Mesenchymal stem cell (in vitro differentiated cells and primary cell): Measurements from ENCODE around the gene ARAF.
A peak's percentile ranks its signal among the peaks of the same experiment; 100 is the strongest.

ENCODE experiments used
- DNase-seq: peaks from one replicate; pipeline ENCODE4 v3.0.0-alpha.2; 2013
- H2AFZ ChIP-seq: one replicate; pipeline ENCODE4 v1.6.1; 2013; ENCODE audit warnings: low read depth, mild to moderate bottlenecking, control low read depth, inconsistent platforms, low read length, moderate library complexity
- H2AK5ac ChIP-seq: 2 replicates; pipeline ENCODE4 v1.6.1; 2013; ENCODE audit warnings: low read length, moderate library complexity, mild to moderate bottlenecking, inconsistent platforms; ENCODE audit not compliant: severe bottlenecking
- H2BK120ac ChIP-seq: one replicate; pipeline ENCODE4 v1.6.1; 2013; ENCODE audit warnings: low read depth, mild to moderate bottlenecking, inconsistent platforms, low read length, moderate library complexity
- H2BK12ac ChIP-seq, 2 experiments: one replicate each; pipeline ENCODE4 v1.6.1; 2013; ENCODE audit warnings: inconsistent platforms in 2 of 2, low read length in 2 of 2, mild to moderate bottlenecking in 2 of 2, moderate library complexity in 2 of 2, control low read depth in 1 of 2
- H2BK15ac ChIP-seq: one replicate; pipeline ENCODE4 v1.6.1; 2013; ENCODE audit warnings: mild to moderate bottlenecking, low read depth, inconsistent platforms; ENCODE audit not compliant: poor library complexity, severe bottlenecking
- H2BK5ac ChIP-seq: 2 replicates; pipeline ENCODE4 v1.6.1; 2013; ENCODE audit warnings: low read depth, mild to moderate bottlenecking, low read length, control low read depth, inconsistent platforms; ENCODE audit not compliant: poor library complexity, severe bottlenecking
- H3K14ac ChIP-seq, 2 experiments: one replicate each; pipeline ENCODE4 v1.6.1; 2013; ENCODE audit warnings: inconsistent platforms in 2 of 2, low read length in 2 of 2, control low read depth in 1 of 2, mild to moderate bottlenecking in 1 of 2, moderate library complexity in 1 of 2
- H3K18ac ChIP-seq, 2 experiments: one replicate each; pipeline ENCODE4 v1.6.1; 2013; ENCODE audit warnings: inconsistent platforms in 2 of 2, low read length in 2 of 2, control low read depth in 1 of 2, low read depth in 1 of 2, mild to moderate bottlenecking in 1 of 2
- H3K23ac ChIP-seq, 2 experiments: one replicate each; pipeline ENCODE4 v1.6.1; 2013; ENCODE audit warnings: inconsistent platforms in 2 of 2, low read length in 2 of 2, mild to moderate bottlenecking in 2 of 2, moderate library complexity in 2 of 2, control low read depth in 1 of 2
- H3K27ac ChIP-seq: 2 replicates; pipeline ENCODE4 v1.5.1; 2013; ENCODE audit warnings: mild to moderate bottlenecking, moderate library complexity, low read length, control low read depth, inconsistent platforms; ENCODE audit not compliant: poor library complexity, severe bottlenecking
- H3K27me3 ChIP-seq, 2 experiments: 2 replicates each; pipeline versions ENCODE4 v1.6.1 to v1.7.0; 2013; ENCODE audit warnings: low read length in 2 of 2, mild to moderate bottlenecking in 2 of 2, moderate library complexity in 2 of 2, control low read depth in 1 of 2, inconsistent platforms in 1 of 2; ENCODE audit not compliant: control insufficient read depth in 1 of 2, insufficient read depth in 1 of 2
- H3K36me3 ChIP-seq, 2 experiments: 2 replicates each; pipeline versions ENCODE4 v1.6.1 to v1.7.0; 2013; ENCODE audit warnings: low read length in 2 of 2, control low read depth in 1 of 2, inconsistent platforms in 1 of 2, low read depth in 1 of 2, mild to moderate bottlenecking in 1 of 2; ENCODE audit not compliant: insufficient read depth in 2 of 2, control insufficient read depth in 1 of 2
- H3K4ac ChIP-seq, 2 experiments: one replicate each; pipeline ENCODE4 v1.6.1; 2013; ENCODE audit warnings: inconsistent platforms in 2 of 2, low read length in 2 of 2, mild to moderate bottlenecking in 2 of 2, moderate library complexity in 2 of 2, control low read depth in 1 of 2, low read depth in 1 of 2
- H3K4me1 ChIP-seq: 2 replicates; pipeline ENCODE4 v1.6.1; 2013; ENCODE audit warnings: low read depth, low read length, control low read depth; ENCODE audit not compliant: control insufficient read depth, insufficient read depth
- H3K4me2 ChIP-seq: 2 replicates; pipeline ENCODE4 v1.6.1; 2013; ENCODE audit warnings: low read length, mild to moderate bottlenecking, inconsistent platforms; ENCODE audit not compliant: poor library complexity, severe bottlenecking
- H3K4me3 ChIP-seq, 2 experiments: 2 replicates each; pipeline versions ENCODE4 v1.5.1 to v1.7.0; 2013; ENCODE audit warnings: low read length in 2 of 2, mild to moderate bottlenecking in 2 of 2, control low read depth in 1 of 2, low read depth in 1 of 2; ENCODE audit not compliant: insufficient read depth in 1 of 2
- H3K79me1 ChIP-seq: replicated peaks from 2 replicates; pipeline ENCODE4 v1.6.1; 2013; ENCODE audit warnings: mild to moderate bottlenecking, control low read depth, low read length, inconsistent platforms; ENCODE audit not compliant: poor library complexity, severe bottlenecking
- H3K9ac ChIP-seq: 2 replicates; pipeline ENCODE4 v1.7.0; 2013; ENCODE audit warnings: mild to moderate bottlenecking, low read length, moderate library complexity
- H3K9me3 ChIP-seq: 2 replicates; pipeline ENCODE4 v1.7.0; 2013; ENCODE audit warnings: mild to moderate bottlenecking, low read length; ENCODE audit not compliant: control insufficient read depth
- H4K8ac ChIP-seq: one replicate; pipeline ENCODE4 v1.6.1; 2013; ENCODE audit warnings: inconsistent platforms, mild to moderate bottlenecking, low read length, moderate library complexity
- H4K91ac ChIP-seq: one replicate; pipeline ENCODE4 v1.6.1; 2013; ENCODE audit warnings: mild to moderate bottlenecking, low read length, inconsistent platforms
- WGBS: methylation state at CpG from one replicate; pipeline ENCODE4 v1.1.7; 2013; ENCODE audit warnings: mixed read lengths; 5-methylcytosine and 5-hydroxymethylcytosine counted together

ARAF gene

GRCh38 chrX:47577901-47578300 is 16.9 kb downstream of the ARAF start:
- H3K4me3 ChIP-seq: no peak overlapping the region
- peak overlapping the region; percentile 55 for H4K8ac ChIP-seq
- peaks cover 2% of the 10 kb centered on the region for H3K9me3 ChIP-seq
- H2BK120ac ChIP-seq: no peak overlapping the region
- H2AK5ac ChIP-seq: no peak overlapping the region
- H3K79me1 ChIP-seq: peaks cover 1% of the 10 kb centered on the region
- WGBS: 90% methylated on average over 3 of the region's 3 CpGs
- no peak overlapping the region for H2AFZ ChIP-seq
- peaks cover 20% of the 10 kb centered on the region for H3K4me1 ChIP-seq
- H3K4me2 ChIP-seq: no peak overlapping the region
- H3K9ac ChIP-seq: no peak overlapping the region
- H3K23ac ChIP-seq: no peak overlapping the region
- no peaks in the 10 kb centered on the region for H3K36me3 ChIP-seq
- peak overlapping the region; percentile 18 for H4K91ac ChIP-seq
- no peak for DNase-seq
- no peak overlapping the region for H3K14ac ChIP-seq
- H3K4ac ChIP-seq: peak overlapping the region in 1 of 2 experiments; percentile 41
- H3K18ac ChIP-seq: peak overlapping the region in 1 of 2 experiments; percentile 37
- no peak overlapping the region for H2BK15ac ChIP-seq
- no peak overlapping the region for H2BK5ac ChIP-seq
- peak overlapping the region; percentile 41 to 45 for H2BK12ac ChIP-seq
- no peaks in the 10 kb centered on the region for H3K27me3 ChIP-seq
- no peak overlapping the region for H3K27ac ChIP-seq

DNA sequence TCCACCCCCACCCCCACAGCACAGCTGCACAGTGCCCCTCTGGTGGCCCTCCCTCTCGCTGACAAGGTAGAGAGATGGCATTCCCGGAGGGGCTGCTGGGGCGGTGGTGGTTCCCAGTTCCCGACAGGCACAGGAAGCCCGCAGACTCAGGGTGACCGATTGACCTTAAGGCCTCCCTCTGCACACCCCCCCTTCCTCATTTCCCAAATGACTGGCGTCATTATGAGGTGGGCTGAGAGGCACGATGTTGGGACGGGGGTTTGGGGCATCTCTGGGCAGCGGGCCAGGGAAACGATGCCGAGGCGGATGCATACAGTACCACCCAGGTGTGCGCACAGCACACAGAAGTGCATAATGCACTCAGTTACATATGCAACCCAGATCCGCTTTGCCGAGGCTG is 17.7 kb downstream of the ARAF start:
- no peak overlapping the region for H2AK5ac ChIP-seq
- H3K27me3 ChIP-seq: no peaks in the 10 kb centered on the region
- no peak overlapping the region for H3K4me3 ChIP-seq
- peaks cover 19% of the 10 kb centered on the region for H3K4me1 ChIP-seq
- no peak overlapping the region for H2BK15ac ChIP-seq
- 83% methylated on average over 11 of the region's 16 CpGs for WGBS
- no peaks in the 10 kb centered on the region for H3K36me3 ChIP-seq
- peak overlapping the region in 1 of 2 experiments; percentile 15 for H3K4ac ChIP-seq
- peaks cover 2% of the 10 kb centered on the region for H3K9me3 ChIP-seq
- H3K14ac ChIP-seq: peak overlapping the region in 1 of 2 experiments; percentile 41
- no peak overlapping the region for H4K8ac ChIP-seq
- H3K9ac ChIP-seq: no peak overlapping the region
- H3K27ac ChIP-seq: no peak overlapping the region
- H2AFZ ChIP-seq: no peak overlapping the region
- H3K18ac ChIP-seq: peak overlapping the region in 1 of 2 experiments; percentile 48
- peaks cover 1% of the 10 kb centered on the region for H3K79me1 ChIP-seq
- peak overlapping the region in 1 of 2 experiments; percentile 72 for H2BK12ac ChIP-seq
- H4K91ac ChIP-seq: peak overlapping the region; percentile 66
- no peak for DNase-seq
- no peak overlapping the region for H3K4me2 ChIP-seq
- no peak overlapping the region for H3K23ac ChIP-seq
- no peak overlapping the region for H2BK5ac ChIP-seq
- no peak overlapping the region for H2BK120ac ChIP-seq

- 9% methylated on average over 8 of the region's 9 CpGs for WGBS
- Histone ChIP-seq H2AFZ (no peak overlapping the region), H3K23ac (no peak overlapping the region), H3K9me3 (peaks cover 2% of the 10 kb centered on the region), H3K14ac (no peak overlapping the region), H2BK12ac (no peak overlapping the region), H4K8ac (no peak overlapping the region), H3K4me2 (no peak overlapping the region), H3K27ac (no peak overlapping the region), H4K91ac (no peak overlapping the region), H3K4ac (peak overlapping the region; percentile 37 to 81), H3K4me3 (no peak overlapping the region), H2BK120ac (peak overlapping the region; percentile 49), H3K4me1 (peaks cover 19% of the 10 kb centered on the region), H3K18ac (peak overlapping the region in 1 of 2 experiments; percentile 48), H2AK5ac (no peak overlapping the region), H2BK15ac (no peak overlapping the region), H3K9ac (peak overlapping the region; percentile 45), H3K36me3 (peaks cover 0 to 3% of the 10 kb centered on the region in 2 experiments), H2BK5ac (no peak overlapping the region), H3K79me1 (peaks cover under 1% of the 10 kb centered on the region), H3K27me3 (no peaks in the 10 kb centered on the region)
- DNase-seq: peak; percentile 91
Observed at GRCh38 chrX:47579537-47579936, 18.5 kb downstream of the ARAF start.

GRCh38 chrX:47581731-47582647 is 21.0 kb downstream of the ARAF start, which contains the start of gene TIMP1:
Gene TIMP1, plus strand, starts transcription at chrX:47582436. Its CDS starts 980 bp downstream, at chrX:47583416.
- Histone ChIP-seq H2BK5ac (no peak within 1 kb of the TSS), H3K23ac (no peak within 1 kb of the TSS), H4K8ac (peak within 1 kb of the TSS; percentile 89), H2BK15ac (no peak within 1 kb of the TSS), H3K4me2 (peak within 1 kb of the TSS; percentile 61), H4K91ac (peak within 1 kb of the TSS; percentile 98), H3K27me3 (peaks cover 0 to 7% of the 10 kb centered on the region in 2 experiments), H3K36me3 (peaks cover 19 to 24% of the 10 kb centered on the region in 2 experiments), H3K9ac (peak within 1 kb of the TSS; percentile 91), H2BK120ac (peak within 1 kb of the TSS; percentile 79), H2AK5ac (peak within 1 kb of the TSS; percentile 33), H3K18ac (peak within 1 kb of the TSS; percentile 86 to 97), H3K14ac (peak within 1 kb of the TSS in 1 of 2 experiments; percentile 96), H3K27ac (peak within 1 kb of the TSS; percentile 47), H3K9me3 (no peaks in the 10 kb centered on the region), H2BK12ac (peak within 1 kb of the TSS; percentile 71 to 97), H2AFZ (peak within 1 kb of the TSS; percentile 14), H3K4ac (peak within 1 kb of the TSS in 1 of 2 experiments; percentile 84), H3K79me1 (peaks cover 3% of the 10 kb centered on the region), H3K4me1 (peaks cover 16% of the 10 kb centered on the region), H3K4me3 (peak within 1 kb of the TSS; percentile 66 to 80)
- WGBS: 5% methylated on average over 19 of the region's 28 CpGs
- DNase-seq: peak; percentile 95
